ENCODE data around the gene CKS1B. TPM values are rescaled to one million over a fixed set of nuclear protein-coding genes. Genes with fewer than 3 reads are reported as not detected.

CKS1B gene
- total and polyA plus RNA-seq, 4 donors = 25.9 to 64.8 (median 39.3) TPM

DNA sequence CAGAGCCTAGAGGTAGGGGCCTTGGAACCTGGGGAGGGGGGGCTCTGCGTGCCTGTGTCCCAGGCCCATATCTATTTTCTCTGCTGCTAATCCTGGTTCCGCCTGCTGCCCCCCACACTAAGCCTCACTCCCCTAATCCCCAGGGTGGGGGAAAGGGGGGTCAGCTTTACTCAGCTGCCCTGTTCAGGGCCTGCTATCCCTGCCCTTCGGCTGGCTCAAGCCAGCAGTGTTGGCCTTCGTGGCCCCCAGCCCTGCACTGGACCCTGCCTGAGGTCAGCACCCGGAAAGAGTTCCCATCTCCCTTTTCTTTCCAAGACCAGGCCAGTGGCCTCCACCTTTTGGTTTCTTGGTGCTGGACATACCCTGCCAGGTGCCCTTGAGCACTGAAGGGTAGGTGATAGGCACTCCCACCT, 36.5 kb downstream of the CKS1B start:
- 80% methylated on average over 2 of the region's 5 CpGs for WGBS (ENCODE audit: insufficient coverage)
- Histone ChIP-seq H3K27ac (ENCODE audit: low read depth, low read length) (no peak overlapping the region), H3K36me3 (ENCODE audit: control insufficient read depth, insufficient read depth, low read length) (peaks cover 35% of the 10 kb centered on the region), H3K4me1 (ENCODE audit: control insufficient read depth, insufficient read depth, low read length) (peaks cover 53% of the 10 kb centered on the region), H3K9me3 (ENCODE audit: control insufficient read depth, insufficient read depth, low read length) (no peaks in the 10 kb centered on the region), H3K4me3 (ENCODE audit: low read depth, low read length) (no peak overlapping the region), H3K27me3 (ENCODE audit: control insufficient read depth, insufficient read depth, low read length) (no peaks in the 10 kb centered on the region)
- DNase-seq (ENCODE audit: low read depth in 4 of 6, low spot score in 6 of 6) = no peak

DNA sequence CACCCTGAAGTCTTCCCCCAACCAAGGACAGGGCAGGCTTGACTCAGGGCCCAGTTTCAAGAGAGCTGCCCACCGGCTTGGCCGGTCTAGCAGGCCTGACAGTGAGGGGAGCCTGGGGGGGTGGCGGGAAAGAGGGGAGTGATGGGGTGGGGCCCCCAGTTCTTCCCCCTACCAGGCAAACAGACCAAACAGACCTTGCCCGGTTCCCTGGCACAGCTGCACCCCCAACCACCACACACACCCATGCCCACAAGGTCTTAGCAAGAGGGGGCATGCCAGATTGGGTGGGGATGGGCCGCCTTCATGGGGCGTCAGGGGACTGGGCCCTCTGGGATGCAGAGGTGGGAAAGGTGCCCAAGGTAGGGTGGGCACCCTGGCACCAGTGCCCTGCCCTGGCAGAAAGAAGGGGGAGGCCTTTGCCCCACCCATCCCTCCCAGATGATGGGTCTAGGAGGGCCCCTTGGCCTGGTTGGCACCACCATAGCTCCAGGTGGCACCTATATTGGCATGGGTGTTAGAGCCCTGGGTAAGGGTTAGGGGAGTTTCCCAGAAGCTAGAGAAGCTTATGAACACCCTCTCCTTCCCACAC, 37.0 kb downstream of the CKS1B start:
- WGBS (ENCODE audit: insufficient coverage) = 83% methylated on average over 1 of the region's 6 CpGs
- Histone ChIP-seq H3K27ac (ENCODE audit: low read depth, low read length) (no peak overlapping the region), H3K4me3 (ENCODE audit: low read depth, low read length) (no peak overlapping the region)

DNA sequence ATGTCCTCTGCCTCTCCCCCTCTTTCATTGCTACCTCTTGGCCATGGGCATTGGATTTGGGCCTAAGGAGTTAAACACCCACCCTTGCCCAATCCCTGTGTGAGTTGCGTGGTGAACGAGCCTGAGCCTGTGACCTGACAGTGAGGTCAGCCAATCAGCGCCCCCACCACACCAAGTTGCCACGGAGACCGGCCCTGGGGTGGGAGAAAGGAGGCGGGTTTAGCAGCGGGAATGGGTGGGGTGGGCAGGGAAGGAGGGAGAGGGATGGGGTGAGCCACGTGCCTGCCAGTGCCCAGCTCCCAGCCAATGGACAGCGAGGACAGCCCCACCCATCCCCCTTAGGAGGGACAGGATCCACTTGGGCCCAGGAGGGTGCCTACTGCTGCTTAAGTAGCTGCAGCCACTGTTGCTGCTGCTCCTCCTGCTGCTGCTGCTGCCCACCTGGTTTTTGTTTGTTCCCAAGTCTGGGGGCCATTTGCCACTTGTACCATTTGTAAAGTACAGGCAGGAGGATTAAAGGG, 37.6 kb downstream of the CKS1B start:
- 6% methylated on average over 3 of the region's 9 CpGs for WGBS (ENCODE audit: insufficient coverage)
- peak in 3 of 6 donors; percentile 23 to 84 (median 79) for DNase-seq (ENCODE audit: low read depth in 4 of 6, low spot score in 6 of 6)
- H3K4me3 ChIP-seq (ENCODE audit: low read depth, low read length) = no peak overlapping the region

More for the DNA sequence above, 37.0 kb downstream of the CKS1B start:
- Histone ChIP-seq H3K9me3 (ENCODE audit: control insufficient read depth, insufficient read depth, low read length) (no peaks in the 10 kb centered on the region), H3K36me3 (ENCODE audit: control insufficient read depth, insufficient read depth, low read length) (peaks cover 40% of the 10 kb centered on the region), H3K27me3 (ENCODE audit: control insufficient read depth, insufficient read depth, low read length) (no peaks in the 10 kb centered on the region), H3K4me1 (ENCODE audit: control insufficient read depth, insufficient read depth, low read length) (peaks cover 49% of the 10 kb centered on the region)
- DNase-seq (ENCODE audit: low read depth in 4 of 6, low spot score in 6 of 6) = no peak

DNA sequence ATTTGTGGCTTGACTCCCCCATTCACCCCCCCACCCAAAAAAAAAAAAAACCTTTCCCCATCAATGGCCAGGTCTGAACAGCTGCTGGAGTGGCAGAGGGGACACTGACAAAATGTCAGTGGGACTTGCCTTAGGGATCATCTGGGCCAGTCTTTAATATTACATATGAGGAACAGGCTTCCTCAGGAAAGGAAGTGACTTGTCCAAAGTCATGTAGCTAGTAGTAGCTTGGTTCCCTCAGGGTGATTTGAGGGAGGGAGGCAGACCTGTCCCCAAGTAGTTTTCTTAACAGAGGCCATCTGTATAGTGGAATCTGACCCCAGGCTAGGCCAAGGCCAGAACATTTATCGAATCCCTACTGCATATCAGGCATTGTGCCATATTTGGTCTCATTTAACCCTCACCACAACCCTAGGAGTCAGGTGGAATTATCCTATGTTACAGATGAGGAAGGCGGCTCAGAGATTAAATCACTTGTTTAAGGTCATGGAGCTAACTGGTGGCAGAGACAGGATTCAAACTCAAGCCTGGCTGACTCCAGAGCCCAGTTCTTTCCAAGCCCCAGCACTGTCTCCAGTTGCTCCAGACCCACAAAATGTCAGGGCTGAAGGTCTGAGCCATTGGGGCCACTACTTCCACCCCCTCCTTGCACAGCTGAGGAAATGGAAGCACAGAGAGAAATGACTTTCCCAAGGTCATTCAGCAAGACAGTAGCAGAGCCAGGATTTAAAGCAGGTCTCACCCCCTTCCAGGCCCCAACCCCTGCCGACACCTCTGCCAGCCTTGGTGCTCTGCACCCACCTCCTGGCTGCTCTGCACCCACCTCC, 38.5 kb downstream of the CKS1B start:
- peaks cover 50% of the 10 kb centered on the region for H3K4me1 ChIP-seq (ENCODE audit: control insufficient read depth, insufficient read depth, low read length)
- no peak for DNase-seq (ENCODE audit: low read depth in 4 of 6, low spot score in 6 of 6)
- no peaks in the 10 kb centered on the region for H3K27me3 ChIP-seq (ENCODE audit: control insufficient read depth, insufficient read depth, low read length)
- WGBS (ENCODE audit: insufficient coverage) = 86% methylated on average over 1 of the region's 3 CpGs
- peaks cover 36% of the 10 kb centered on the region for H3K36me3 ChIP-seq (ENCODE audit: control insufficient read depth, insufficient read depth, low read length)
- H3K9me3 ChIP-seq (ENCODE audit: control insufficient read depth, insufficient read depth, low read length) = no peaks in the 10 kb centered on the region
- H3K4me3 ChIP-seq (ENCODE audit: low read depth, low read length) = no peak overlapping the region
- H3K27ac ChIP-seq (ENCODE audit: low read depth, low read length) = no peak overlapping the region

More for the DNA sequence above, 37.6 kb downstream of the CKS1B start:
- H3K36me3 ChIP-seq (ENCODE audit: control insufficient read depth, insufficient read depth, low read length) = peaks cover 41% of the 10 kb centered on the region
- no peak overlapping the region for H3K27ac ChIP-seq (ENCODE audit: low read depth, low read length)
- no peaks in the 10 kb centered on the region for H3K9me3 ChIP-seq (ENCODE audit: control insufficient read depth, insufficient read depth, low read length)
- no peaks in the 10 kb centered on the region for H3K27me3 ChIP-seq (ENCODE audit: control insufficient read depth, insufficient read depth, low read length)
- peaks cover 50% of the 10 kb centered on the region for H3K4me1 ChIP-seq (ENCODE audit: control insufficient read depth, insufficient read depth, low read length)

DNA sequence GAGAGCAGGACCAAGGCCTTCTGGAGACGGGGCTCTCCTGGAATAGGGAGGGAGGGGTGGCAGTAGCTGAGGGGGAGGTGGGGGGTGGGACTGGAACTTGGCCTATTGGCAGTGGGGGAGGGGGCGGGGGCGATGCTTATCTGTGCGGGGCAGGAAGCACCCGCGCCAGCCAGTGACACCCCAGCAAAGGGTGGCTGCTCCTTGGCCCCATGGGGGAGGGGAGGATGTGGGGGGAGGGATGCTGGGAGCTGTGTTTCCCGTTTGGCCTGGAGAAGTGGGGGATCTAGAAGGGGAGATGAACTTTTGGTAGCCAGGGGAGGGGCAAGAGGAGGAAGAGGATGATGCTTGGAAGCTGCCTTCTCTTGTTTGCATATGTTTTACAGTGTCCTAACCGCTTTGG, 39.2 kb downstream of the CKS1B start:
- no peak overlapping the region for H3K27ac ChIP-seq (ENCODE audit: low read depth, low read length)
- H3K36me3 ChIP-seq (ENCODE audit: control insufficient read depth, insufficient read depth, low read length) = peaks cover 33% of the 10 kb centered on the region
- no peaks in the 10 kb centered on the region for H3K9me3 ChIP-seq (ENCODE audit: control insufficient read depth, insufficient read depth, low read length)
- no peak for DNase-seq (ENCODE audit: low read depth in 4 of 6, low spot score in 6 of 6)
- H3K4me1 ChIP-seq (ENCODE audit: control insufficient read depth, insufficient read depth, low read length) = peaks cover 45% of the 10 kb centered on the region
- H3K4me3 ChIP-seq (ENCODE audit: low read depth, low read length) = no peak overlapping the region
- 61% methylated on average over 7 of the region's 8 CpGs for WGBS (ENCODE audit: insufficient coverage)
- H3K27me3 ChIP-seq (ENCODE audit: control insufficient read depth, insufficient read depth, low read length) = no peaks in the 10 kb centered on the region

DNA sequence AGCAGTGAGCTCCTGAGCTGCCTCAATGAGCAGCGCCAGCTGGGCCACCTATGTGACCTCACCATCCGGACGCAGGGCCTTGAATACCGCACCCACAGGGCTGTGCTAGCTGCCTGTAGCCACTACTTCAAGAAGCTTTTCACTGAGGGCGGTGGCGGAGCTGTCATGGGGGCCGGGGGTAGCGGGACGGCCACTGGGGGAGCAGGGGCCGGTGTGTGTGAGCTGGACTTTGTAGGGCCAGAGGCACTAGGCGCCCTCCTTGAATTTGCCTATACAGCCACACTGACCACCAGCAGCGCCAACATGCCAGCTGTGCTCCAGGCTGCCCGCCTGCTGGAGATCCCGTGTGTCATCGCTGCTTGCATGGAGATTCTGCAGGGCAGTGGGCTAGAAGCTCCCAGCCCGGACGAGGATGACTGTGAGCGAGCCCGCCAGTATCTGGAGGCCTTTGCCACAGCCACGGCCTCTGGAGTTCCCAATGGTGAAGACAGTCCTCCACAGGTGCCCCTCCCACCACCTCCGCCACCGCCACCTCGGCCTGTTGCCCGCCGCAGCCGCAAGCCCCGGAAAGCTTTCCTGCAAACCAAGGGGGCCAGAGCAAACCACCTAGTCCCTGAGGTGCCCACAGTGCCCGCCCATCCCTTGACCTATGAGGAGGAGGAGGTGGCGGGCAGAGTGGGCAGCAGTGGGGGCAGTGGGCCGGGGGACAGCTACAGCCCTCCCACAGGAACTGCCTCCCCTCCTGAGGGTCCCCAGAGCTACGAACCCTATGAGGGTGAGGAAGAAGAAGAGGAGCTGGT, 40.4 kb downstream of the CKS1B start:
- no peaks in the 10 kb centered on the region for H3K9me3 ChIP-seq (ENCODE audit: control insufficient read depth, insufficient read depth, low read length)
- peaks cover 39% of the 10 kb centered on the region for H3K4me1 ChIP-seq (ENCODE audit: control insufficient read depth, insufficient read depth, low read length)
- DNase-seq (ENCODE audit: low read depth in 4 of 6, low spot score in 6 of 6) = no peak
- H3K4me3 ChIP-seq (ENCODE audit: low read depth, low read length) = no peak overlapping the region
- H3K27me3 ChIP-seq (ENCODE audit: control insufficient read depth, insufficient read depth, low read length) = no peaks in the 10 kb centered on the region
- peaks cover 30% of the 10 kb centered on the region for H3K36me3 ChIP-seq (ENCODE audit: control insufficient read depth, insufficient read depth, low read length)
- WGBS (ENCODE audit: insufficient coverage) = 86% methylated on average over 23 of the region's 31 CpGs
- H3K27ac ChIP-seq (ENCODE audit: low read depth, low read length) = no peak overlapping the region

DNA sequence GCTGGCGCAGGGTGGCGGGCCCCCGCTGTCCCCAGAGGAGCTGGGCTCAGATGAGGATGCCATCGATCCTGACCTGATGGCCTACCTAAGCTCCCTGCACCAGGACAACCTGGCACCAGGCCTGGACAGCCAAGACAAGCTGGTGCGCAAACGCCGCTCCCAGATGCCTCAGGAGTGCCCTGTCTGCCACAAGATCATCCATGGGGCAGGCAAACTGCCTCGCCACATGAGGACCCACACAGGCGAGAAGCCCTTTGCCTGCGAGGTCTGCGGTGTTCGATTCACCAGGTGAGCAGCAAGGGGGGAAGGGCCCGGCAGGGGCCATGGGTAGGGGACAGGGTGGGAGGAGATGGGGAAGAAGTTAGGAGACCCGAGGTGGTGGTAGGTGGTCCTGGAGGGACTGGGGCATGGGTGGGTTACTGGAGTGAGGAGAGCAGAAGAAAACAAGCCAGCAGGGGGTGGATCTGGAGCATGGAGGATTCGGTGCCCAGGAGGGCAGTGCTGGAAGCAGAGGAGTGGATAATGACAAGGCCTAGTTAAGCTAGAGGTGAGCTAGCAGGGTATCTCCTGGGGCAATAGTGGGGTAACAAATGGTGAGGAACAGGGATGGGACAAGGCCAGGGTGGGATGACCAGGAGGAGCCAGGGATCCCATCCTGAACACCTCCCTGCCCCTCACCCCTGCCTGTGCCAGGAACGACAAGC, 41.2 kb downstream of the CKS1B start:
- no peak overlapping the region for H3K4me3 ChIP-seq (ENCODE audit: low read depth, low read length)
- H3K27me3 ChIP-seq (ENCODE audit: control insufficient read depth, insufficient read depth, low read length) = no peaks in the 10 kb centered on the region
- no peak for DNase-seq (ENCODE audit: low read depth in 4 of 6, low spot score in 6 of 6)
- peaks cover 29% of the 10 kb centered on the region for H3K36me3 ChIP-seq (ENCODE audit: control insufficient read depth, insufficient read depth, low read length)
- H3K9me3 ChIP-seq (ENCODE audit: control insufficient read depth, insufficient read depth, low read length) = no peaks in the 10 kb centered on the region
- H3K4me1 ChIP-seq (ENCODE audit: control insufficient read depth, insufficient read depth, low read length) = peaks cover 36% of the 10 kb centered on the region
- no peak overlapping the region for H3K27ac ChIP-seq (ENCODE audit: low read depth, low read length)
- WGBS (ENCODE audit: insufficient coverage) = 91% methylated on average over 16 of the region's 16 CpGs

DNA sequence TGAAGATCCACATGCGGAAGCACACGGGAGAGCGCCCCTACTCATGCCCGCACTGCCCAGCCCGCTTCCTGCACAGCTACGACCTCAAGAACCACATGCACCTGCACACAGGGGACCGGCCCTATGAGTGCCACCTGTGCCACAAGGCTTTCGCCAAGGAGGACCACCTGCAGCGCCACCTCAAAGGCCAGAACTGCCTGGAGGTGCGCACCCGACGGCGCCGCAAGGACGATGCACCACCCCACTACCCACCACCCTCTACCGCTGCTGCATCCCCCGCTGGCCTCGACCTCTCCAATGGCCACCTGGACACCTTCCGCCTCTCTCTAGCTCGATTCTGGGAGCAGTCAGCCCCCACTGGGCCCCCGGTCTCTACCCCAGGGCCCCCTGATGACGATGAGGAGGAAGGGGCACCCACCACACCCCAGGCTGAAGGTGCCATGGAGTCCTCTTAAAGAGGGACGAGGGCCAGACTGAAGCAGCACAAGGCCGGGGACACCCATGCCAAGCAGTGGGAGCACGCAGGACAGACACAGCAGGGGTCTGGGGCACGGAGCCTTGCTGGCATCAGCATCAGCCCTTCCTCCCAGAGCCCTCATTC, 41.9 kb downstream of the CKS1B start:
- Histone ChIP-seq H3K4me1 (ENCODE audit: control insufficient read depth, insufficient read depth, low read length) (peaks cover 30% of the 10 kb centered on the region), H3K9me3 (ENCODE audit: control insufficient read depth, insufficient read depth, low read length) (no peaks in the 10 kb centered on the region), H3K4me3 (ENCODE audit: low read depth, low read length) (no peak overlapping the region), H3K27ac (ENCODE audit: low read depth, low read length) (no peak overlapping the region), H3K27me3 (ENCODE audit: control insufficient read depth, insufficient read depth, low read length) (no peaks in the 10 kb centered on the region), H3K36me3 (ENCODE audit: control insufficient read depth, insufficient read depth, low read length) (peaks cover 24% of the 10 kb centered on the region)
- WGBS (ENCODE audit: insufficient coverage) = 93% methylated on average over 25 of the region's 26 CpGs
- DNase-seq (ENCODE audit: low read depth in 4 of 6, low spot score in 6 of 6) = no peak

Measured in spinal cord (tissue), 10 donors.